Tibial nerve (tissue), 4 donors: ENCODE results near the gene TRABD2B.

Experiments
- EP300 ChIP-seq, 2 donors: sonication (generic); formaldehyde crosslinking; IDR thresholded peaks; one replicate each; pipeline ENCODE4 v1.6.1; 2017; ENCODE audit warnings: antibody characterized with exemption in 2 of 2, mild to moderate bottlenecking in 1 of 2
- POLR2A ChIP-seq, 2 donors: fragments of 450-650 bp; IDR thresholded peaks; one replicate each; pipeline ENCODE4 v1.6.1; 2017; ENCODE audit warnings: antibody characterized with exemption in 2 of 2, mild to moderate bottlenecking in 2 of 2, moderate library complexity in 2 of 2
- TF ChIP-seq, protein P1 (sequence below), 5 experiments: fragments of 200-600 bp in 3 of 5; fragments of 450-650 bp in 2 of 5; sonication (generic) in 3 of 5; IDR thresholded peaks; one replicate each; pipeline ENCODE4 v1.5.1; 2016 to 2019; ENCODE audit warnings: antibody characterized with exemption in 5 of 5, mild to moderate bottlenecking in 3 of 5, moderate library complexity in 2 of 5

DNA sequence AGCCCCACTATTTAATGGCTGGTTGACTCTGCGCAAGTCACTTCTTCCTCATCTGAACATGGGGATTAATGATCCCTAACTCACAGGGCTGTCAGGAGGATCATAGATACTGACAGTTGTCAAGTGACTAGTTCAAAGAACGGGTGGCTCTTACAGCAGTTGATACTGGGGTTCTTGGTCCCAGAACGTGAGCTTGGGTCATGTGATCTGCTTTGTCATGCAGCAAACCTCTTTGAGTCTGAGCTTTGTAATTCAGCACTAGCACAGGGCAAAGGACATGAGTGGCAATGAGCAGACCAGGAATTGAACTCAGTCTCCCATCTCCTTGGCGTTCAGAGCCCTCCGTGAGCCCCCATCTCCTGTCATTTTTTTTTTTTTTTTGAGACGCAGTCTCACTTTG is 64.4 kb downstream of the TRABD2B start:
- TF ChIP-seq POLR2A (IDR thresholded peaks at IDR 0.05) (no peak), EP300 (IDR thresholded peaks at IDR 0.05) (no peak)
- TF ChIP-seq, protein P1, sequence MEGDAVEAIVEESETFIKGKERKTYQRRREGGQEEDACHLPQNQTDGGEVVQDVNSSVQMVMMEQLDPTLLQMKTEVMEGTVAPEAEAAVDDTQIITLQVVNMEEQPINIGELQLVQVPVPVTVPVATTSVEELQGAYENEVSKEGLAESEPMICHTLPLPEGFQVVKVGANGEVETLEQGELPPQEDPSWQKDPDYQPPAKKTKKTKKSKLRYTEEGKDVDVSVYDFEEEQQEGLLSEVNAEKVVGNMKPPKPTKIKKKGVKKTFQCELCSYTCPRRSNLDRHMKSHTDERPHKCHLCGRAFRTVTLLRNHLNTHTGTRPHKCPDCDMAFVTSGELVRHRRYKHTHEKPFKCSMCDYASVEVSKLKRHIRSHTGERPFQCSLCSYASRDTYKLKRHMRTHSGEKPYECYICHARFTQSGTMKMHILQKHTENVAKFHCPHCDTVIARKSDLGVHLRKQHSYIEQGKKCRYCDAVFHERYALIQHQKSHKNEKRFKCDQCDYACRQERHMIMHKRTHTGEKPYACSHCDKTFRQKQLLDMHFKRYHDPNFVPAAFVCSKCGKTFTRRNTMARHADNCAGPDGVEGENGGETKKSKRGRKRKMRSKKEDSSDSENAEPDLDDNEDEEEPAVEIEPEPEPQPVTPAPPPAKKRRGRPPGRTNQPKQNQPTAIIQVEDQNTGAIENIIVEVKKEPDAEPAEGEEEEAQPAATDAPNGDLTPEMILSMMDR (IDR thresholded peaks at IDR 0.05): no peak
